ENCODE measurements around the gene CHST15.

Gene CHST15

GRCh38 chr10:123996302-123996701, 97.1 kb downstream of the CHST15 start:
- no peak for DNase-seq

- DNase-seq = no peak
Observed at GRCh38 chr10:123995461-123996131, 97.8 kb downstream of the CHST15 start.

- DNase-seq = no peak
Observed at GRCh38 chr10:123995082-123995460, 98.3 kb downstream of the CHST15 start.

GRCh38 chr10:123994417-123995081, 98.8 kb downstream of the CHST15 start:
- DNase-seq = peak; percentile 77

GRCh38 chr10:123993534-123994416, 99.6 kb downstream of the CHST15 start:
- no peak for DNase-seq

GRCh38 chr10:123991611-123992570, 101.5 kb downstream of the CHST15 start:
- no peak for DNase-seq

GRCh38 chr10:123990889-123991288, 102.5 kb downstream of the CHST15 start:
- no peak for DNase-seq

- no peak for DNase-seq
Observed at GRCh38 chr10:123988694-123989093, 104.7 kb downstream of the CHST15 start.

GRCh38 chr10:123986736-123987135, 106.7 kb downstream of the CHST15 start:
- DNase-seq = no peak

GRCh38 chr10:123974406-123974805, 119.0 kb downstream of the CHST15 start:
- DNase-seq = no peak

GRCh38 chr10:123972481-123973401, 120.7 kb downstream of the CHST15 start:
- no peak for DNase-seq

- no peak for DNase-seq
Observed at GRCh38 chr10:123970927-123971286, 122.5 kb downstream of the CHST15 start.

- no peak for DNase-seq
Observed at GRCh38 chr10:123970207-123970926, 123.0 kb downstream of the CHST15 start.

- no peak for DNase-seq
Observed at GRCh38 chr10:123967626-123968243, 125.7 kb downstream of the CHST15 start.

GRCh38 chr10:123966896-123967231, 126.5 kb downstream of the CHST15 start:
- no peak for DNase-seq

- DNase-seq = no peak
Observed at GRCh38 chr10:123965973-123966895, 127.2 kb downstream of the CHST15 start.

GRCh38 chr10:123964953-123965352, 128.4 kb downstream of the CHST15 start:
- no peak for DNase-seq

- no peak for DNase-seq
Observed at GRCh38 chr10:123962756-123963530, 130.5 kb downstream of the CHST15 start.
